NCI-H1436 treated with DMSO at 0.1 percent for 48 hours (cell line): Measurements from ENCODE around the gene SIK2.
"Not testable (repeated sequence)": the region's sequence is repeated elsewhere in the genome, so short reads cannot be mapped to it uniquely, and the experiment has no call there.

Experiments used
- DNase-seq: peaks from one replicate; lab custom pipeline; 2025; lab: John Stamatoyannopoulos, UW

The SIK2 gene

DNA sequence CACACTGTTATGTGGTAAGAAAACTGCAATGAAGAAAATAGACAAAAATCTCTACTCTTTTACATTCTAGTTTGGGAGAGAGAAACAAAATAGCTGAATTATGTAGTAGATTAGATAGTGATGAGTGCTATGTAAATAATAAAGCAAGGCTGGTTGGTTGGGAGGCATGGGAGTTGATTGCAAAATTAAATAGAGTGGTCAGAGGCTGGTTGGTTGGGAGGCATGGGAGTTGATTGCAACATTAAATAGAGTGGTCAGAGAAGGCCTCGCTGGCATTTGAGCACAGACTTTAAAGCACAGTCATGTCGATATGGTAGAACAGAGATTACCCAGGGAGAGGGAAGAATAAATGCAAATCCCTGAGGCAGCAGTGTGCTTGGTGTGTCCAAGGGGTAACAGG, 22.4 kb downstream of the SIK2 start:
- DNase-seq: no peak

DNA sequence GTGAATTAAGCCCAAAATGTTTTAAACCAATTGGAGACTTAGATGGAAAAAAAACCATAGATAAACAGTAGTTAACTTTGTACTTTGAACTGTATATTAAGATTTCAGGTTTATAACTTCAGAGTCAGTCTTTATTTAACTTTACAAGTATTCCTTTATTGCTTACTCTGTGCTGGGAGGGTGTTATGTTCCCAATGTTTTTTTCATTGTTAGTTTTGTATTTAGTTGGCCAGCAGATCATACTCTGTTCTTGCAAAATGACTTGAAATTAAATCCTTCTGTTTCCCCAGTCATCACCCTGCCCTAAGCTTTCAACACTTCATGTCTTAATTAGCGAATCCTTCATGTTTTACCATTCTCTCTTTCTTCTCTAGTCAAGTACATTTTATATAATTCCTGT, 25.3 kb downstream of the SIK2 start:
- DNase-seq: no peak

DNA sequence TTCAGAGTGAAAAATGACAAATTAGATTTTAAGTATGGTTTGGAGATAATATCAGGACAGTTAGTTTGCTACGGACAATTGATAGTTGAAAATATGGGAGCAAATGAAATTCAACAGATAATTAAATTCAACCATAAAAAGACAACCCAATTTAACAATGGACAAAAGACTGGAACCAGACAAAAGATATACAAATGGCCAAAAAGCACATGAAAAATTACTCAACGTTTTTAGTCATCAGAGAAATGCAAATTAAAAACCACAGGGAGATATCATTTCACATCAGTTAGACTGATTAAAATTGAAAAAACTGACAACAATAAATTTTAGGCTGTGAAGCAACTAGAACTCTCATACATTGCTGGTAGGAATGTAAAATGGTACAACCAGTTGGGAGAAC, 27.2 kb downstream of the SIK2 start:
- DNase-seq: no peak

DNA sequence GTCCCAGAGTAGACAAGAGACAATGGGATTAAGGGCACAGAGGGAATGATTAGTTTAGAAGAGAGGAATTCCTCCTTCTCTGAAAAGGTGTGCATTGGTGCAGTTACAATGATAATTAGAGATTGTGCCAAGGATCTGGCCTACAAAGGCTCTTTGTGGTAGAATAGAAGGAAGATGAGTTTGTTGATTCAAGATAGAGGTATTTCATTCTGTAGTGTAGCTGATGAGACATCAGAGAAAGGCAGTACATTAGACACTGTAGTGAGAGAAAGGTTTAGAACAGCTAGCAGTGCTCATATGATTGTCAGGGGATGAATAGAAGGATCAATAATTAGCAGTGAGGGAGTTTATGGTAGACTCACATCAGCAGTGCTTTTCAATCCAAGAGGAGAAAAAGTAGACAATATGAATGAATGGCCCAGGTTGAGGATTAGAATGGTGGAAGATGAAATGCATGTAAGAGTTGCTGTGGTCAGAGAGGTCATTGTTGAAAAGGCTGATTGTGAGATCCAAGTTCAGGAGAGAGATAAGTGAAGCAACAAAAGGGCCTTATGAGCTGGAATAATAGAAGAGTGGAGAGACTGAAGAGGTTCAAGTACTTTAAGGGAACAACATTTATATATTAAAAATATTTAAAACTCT, 28.9 kb downstream of the SIK2 start:
- no peak for DNase-seq

DNA sequence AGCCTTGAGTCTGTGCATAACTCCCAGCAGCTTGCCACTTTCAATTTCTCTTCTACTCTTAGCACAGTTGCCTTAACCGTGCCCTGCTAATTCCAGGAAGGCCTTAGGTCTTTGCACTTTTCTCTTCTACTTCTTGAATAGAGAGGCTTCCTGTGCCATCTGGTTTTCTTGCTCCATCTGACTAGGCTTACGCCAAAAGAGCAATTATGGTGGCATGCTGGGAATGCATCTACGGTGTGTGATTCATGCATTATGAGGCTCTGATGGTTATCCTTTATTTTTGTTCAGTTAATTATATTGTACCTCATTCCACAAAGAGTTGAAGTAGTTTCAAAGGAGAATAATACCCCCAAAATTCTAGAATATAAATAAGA, 29.4 kb downstream of the SIK2 start:
- no peak for DNase-seq

DNA sequence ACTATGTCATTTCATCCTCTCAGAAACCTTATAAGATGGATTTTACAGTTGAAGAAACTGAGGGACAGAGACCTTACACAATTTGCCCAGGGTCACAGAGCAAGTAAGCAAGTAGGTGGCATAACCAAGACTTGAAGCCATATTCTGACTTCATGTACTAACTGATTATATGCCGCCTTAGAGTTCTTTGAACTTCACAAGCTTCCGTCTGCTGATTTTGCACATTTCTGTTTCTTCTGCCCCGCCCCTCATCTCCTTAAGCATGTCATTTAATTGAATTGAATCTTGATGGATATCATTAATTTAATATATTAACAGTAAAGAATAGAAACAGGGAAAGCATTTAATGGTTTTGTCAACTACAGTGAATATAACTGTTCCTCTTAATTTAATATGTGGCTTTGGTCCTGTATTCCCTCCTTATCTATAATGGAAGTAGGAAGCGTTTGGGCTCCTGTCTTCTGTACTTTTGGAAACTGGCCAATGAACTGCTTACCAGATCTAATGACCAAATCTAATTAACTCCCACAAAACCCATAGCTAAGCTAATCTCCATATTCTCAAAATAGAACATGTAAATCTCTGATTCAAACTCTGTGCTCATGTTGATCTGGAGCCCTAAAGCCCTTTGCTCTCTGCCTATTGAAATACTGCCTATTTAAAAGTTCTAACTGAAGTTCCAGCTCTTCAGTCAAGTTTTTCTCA, 30.4 kb downstream of the SIK2 start:
- DNase-seq: no peak

DNA sequence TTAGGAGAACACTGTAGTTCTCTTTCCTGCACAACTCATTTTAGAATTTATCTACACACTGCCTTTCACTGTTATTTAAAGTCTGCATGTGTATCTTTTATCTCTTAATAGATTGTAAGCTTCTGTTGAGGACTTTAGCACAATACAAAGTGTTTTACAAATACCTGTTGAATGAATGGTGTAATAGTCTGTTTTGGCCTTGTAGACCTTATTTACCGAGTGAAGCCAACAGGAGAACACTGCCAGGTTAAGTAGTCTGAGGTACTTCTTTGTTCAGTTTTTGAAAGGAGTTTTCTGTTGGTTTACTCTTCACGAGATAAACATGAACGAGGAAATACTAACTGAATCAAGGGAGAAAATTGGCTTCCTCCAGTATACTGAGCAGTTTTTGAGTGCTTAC, 31.0 kb downstream of the SIK2 start:
- DNase-seq: no peak

DNA sequence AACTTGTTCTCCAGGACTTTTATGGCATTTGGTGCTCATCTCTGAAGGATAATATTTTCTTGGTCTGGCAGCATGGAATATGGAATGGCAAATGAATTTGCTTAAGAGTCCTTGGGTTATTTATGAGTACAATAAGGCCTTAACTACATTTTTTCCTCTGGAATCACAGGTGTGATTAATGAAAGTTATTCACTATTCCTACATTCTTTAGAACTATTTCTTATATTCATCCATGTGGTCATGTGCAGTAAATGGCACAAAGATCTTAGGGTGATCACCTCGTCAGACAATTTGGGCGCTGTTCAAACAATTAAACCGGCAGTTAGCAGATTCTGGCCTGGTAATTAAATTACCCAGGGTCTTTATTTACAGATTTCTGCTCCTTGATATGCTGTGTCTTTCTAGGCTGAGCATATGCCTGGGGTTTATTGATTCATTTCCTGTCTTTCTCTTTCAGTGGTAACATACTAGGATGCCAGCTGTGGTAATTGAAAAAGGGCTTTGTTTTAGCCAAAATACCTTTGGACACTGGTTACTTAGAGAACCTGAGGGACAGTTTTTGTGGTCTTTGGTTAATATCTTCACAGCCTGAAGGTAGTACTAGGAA, 31.6 kb downstream of the SIK2 start:
- no peak for DNase-seq

DNA sequence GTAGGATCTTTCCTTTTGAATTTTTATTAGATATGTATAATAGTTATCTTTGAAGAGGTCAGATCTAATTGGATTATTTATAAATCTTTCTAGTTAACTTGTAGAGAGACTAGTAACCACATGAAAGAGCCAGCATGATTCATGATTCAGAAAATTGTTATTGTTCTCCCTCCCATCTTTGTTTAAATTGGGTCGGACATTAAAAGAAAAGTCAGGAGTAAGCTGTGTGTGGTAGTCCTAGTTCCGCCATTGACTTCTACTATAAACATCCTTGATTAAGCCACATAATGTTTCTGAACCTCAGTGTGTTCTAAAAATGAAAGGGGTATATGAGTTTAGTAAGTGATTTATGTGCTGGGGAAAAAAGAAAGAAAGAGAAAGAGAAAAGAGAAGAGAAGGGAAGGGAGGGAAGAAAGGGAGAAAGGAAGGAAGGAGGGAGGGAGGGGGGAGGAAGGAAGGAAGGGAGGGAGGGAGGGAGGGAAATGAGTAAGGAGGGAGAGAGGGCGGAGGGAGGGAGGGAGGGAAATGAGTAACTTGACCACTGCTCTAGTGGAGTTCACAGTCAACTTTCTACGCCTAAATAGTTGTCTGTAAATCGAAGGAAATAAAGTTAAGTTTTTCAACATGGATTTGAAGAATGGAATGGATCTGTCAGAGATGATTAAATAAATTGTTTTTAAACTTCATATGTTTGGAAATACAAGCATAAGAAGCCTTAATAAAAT, 32.9 kb downstream of the SIK2 start:
- DNase-seq: no peak

DNA sequence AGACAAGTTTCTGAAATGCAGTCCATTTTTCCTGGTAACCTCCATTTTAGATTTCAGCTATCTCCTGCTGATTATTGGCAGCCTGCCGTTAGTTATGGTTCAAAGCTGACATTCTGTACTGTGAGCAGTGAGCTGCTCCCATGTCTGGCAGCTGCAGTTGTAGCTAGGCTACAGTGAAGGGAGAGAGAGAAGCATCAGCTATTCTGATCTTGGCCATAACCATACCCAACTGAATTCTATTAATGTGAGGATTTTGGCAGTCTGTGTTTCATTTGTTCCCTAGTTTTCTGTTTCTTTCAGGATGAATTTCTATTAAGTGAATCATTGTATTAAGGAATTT, 33.4 kb downstream of the SIK2 start:
- DNase-seq: no peak

DNA sequence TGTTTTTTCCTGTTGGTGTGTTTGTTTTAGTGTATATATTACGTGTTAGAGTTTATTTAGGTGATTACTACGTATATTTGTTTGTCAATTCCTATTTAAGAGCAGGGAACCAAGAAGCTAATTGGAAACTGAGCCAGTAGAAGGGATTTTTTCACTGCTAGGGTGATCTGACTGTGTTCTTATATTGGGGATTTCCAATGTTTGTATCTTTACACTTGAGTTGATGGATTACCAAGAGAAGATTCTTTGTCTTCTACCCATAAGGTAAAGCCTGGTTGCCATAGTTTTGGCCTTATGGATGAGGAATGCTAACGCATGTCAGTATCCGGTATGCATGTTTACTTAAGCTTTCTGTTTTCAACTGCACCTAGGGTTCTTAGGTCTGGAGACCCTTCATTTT, 35.6 kb downstream of the SIK2 start:
- no peak for DNase-seq

DNA sequence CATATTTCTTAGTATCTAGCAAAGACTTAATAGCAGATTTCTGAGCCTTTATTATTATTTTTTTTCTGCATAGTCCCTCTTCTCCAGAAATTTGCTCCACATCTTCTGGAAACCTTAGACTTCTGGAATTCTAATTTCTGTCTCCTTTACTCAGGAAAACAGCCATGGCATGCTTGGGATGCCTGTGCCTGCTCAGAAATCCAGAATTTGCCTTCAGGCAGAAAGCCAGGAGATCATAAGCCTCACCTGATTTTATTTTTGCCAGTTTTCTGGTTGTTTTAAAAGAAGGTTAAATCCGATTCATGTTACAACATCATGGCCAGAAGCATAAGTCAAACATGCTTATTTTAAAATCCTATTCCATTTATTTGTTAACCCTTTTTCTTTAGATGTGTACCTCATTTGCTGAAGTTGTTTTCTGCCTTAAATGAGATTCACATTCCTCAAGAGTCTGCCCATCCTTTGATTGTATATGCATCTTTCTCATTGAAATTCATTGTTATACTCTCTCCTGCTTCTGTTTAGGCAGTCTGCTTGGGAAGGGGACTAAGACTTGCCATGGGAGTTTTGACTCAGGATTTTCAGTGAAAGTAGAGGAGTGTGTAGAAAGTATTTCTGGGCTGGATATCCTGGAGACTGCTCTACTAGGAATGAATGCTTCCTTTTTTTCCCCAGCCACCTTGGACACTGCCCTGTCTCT, 37.1 kb downstream of the SIK2 start:
- DNase-seq: no peak

DNA sequence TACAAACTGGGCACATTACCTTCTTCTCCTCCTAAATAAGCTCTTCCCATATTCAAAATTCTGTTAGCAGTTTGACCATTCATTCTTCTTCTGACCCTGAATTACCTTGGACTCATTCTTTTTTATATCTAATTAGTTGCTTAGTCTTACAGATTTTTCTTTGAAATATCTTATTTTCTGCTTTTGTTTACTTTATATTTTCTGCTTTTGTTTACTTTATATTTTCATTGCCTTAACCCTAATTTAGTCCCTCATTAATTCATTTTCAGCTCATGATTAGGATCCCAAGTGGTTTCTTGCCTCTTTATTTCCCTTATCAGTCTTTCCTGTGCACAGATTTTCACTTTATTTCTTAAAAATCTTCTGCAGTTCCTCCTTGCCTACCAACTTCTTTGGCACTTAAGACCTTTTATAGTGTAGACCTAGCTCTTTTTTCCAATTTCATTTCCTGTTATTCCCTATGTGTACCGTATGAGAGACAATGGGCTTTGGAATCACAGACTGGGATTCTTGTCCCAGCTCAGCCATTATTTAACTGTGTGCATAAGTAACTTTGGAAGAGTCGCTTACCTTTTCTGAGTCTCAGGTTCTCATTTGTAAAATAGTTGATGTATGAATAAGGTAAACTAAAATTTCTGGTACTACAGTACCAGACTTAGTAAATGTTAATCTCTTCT, 39.2 kb downstream of the SIK2 start:
- DNase-seq: no peak

DNA sequence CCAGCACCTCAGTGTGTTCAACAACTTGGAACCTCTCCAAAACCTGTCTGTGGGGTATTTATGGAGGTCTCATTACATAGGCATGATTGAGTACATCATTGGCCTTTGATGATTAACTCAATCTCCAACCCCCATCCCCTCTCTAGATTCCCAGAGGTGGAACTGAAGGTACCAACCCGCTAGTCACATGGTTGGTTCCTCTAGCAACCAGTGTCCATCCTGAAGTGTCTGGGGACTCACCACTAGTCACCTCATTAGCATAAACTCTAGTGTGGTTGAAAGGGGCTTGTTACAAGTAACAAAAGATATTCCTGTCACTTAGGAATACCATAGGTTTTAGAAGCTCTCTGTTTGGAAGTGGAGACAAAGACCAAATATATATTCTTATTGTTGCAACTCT, 40.3 kb downstream of the SIK2 start:
- DNase-seq: no peak

DNA sequence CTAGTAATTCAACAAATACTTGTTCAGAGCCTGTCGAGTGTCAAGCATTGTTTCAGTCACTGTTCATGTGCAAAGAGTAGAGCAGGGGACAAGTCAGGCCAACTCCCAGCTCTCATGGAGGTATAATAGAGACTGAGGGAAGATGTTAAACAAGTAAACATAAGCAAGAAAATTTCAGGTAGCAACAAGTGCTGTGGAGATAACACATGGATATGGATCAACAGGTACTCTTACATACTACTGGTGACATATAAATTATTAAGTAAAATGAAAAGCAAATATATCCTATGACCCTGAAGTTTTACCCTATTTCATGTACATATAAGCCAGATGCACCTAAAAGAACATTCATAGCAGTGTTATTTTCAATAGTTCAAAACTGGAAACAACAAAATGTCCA, 42.7 kb downstream of the SIK2 start:
- DNase-seq: no peak

DNA sequence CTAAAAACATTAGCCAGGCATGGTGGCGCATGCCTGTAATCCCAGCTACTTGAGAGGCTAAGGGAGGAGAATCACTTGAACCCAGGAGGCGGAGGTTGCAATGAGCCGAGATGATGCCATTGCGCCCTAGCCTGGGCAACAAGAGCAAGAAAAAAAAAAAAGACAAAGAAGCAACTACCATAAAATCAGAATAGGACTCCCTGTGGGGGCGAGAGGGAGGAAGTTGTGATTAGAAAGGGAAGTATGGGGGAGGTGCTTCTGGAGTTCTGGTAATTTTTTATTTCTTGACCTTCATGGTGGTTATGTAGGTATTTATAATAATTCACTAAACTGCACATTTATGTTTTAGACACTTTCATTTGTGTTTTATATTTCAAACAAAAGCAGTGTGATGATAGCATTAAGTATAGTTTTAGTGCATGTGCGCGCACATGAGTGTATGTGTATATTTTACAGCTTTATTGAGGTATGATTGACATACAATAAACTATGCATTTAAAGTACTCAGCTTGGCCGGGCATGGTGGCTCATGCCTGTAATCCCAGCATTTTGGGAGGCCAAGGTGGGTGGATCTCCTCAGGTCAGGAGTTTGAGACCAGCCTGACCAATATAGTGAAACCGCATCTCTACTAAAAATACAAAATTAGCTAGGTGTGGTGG, 43.5 kb downstream of the SIK2 start:
- DNase-seq: no peak

DNA sequence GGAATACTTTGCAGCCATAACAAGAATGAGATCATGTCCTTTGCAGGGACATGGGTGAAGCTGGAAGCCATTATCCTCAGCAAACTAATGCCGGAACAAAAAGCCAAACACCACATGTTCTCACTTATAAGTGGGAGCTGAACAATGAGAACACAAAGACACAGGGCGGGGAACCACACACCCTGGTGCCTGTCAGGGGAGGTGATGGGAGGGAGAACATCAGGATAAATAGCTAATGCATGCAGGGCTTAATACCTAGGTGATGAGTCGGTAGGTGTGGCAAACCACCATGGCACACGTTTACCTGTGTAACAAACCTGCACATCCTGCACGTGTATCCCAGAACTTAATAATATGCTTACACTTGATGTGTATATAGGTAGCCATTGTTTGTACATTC, 49.1 kb downstream of the SIK2 start:
- DNase-seq: not testable (repeated sequence)

DNA sequence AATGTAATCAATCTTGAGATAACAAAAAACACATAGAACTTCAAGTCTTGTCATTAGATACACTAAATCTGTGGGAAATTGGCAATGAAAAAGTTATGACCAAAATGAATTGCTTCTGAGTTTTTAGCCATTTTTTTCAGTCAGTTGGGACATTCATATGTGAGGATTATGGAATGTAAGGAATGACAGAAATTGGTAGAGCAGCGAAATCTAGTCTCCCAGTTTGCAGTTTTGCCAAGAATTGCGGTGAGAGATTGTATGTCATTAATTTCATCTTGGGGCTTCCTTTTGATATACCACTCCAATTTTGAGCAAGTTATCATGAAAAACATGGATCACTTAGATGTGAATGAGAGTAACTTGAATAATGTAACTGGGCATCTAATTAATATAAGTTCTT, 49.9 kb downstream of the SIK2 start:
- DNase-seq: no peak

DNA sequence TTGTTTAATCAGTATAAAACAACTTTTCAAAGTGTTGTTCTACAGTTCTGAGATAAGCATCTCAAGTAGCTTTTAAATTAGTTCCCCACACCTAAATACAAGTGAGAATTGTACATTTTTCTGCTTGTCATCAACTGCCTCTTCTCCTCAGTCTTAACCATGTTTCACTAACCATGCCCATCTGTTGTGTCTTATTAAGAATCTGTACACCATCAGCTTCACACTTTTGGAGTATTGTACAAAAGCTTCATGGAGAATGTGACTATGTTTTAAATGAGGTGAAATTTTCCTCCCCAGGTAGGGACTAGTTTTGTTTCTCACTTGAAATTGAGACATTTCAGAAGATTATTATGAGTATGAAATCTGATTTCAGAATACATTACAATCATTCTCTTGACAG, 52.4 kb downstream of the SIK2 start:
- no peak for DNase-seq

DNA sequence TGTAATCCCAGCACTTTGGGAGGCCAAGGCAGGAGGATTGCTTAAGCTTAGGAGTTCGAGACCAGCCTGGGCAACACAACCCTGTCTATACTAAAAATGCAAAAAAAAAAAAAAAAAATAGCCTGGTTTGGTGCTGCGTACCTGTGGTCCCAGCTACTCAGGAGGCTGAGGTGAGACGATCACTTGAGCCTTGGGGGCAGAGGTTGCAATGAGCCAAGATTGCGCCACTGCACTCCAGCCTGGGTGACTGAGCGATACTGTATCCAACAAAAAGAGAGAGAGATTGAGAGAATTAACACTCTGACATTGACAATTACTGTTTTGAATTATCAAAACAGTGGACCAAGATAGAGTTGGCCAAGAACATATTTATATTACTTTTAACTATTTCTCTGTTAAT, 53.7 kb downstream of the SIK2 start:
- no peak for DNase-seq

DNA sequence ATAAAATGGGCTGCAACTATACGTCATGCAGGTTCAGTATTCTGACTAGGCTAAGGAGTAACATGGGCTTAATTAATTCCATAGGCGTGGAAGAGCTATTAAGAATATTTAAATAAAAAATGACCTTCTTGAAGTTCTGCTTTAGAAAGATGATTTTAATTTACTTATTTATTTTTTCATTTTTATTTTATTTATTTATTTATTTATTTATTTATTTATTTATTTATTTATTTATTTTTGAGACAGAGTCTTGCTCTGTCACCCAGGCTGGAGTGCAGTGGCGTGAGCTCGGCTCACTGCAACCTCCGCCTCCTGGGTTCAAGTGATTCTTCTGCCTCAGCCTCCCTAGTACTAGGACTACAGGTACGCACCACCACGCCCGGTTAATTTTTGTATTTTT, 55.7 kb downstream of the SIK2 start:
- not testable (repeated sequence) for DNase-seq
